Testis (tissue), 2 donors: Measurements from ENCODE around the gene TMEM8B.

Experiments
- POLR2A ChIP-seq: fragments of 450-650 bp; IDR thresholded peaks from one replicate; pipeline ENCODE4 v1.6.1; 2017; ENCODE audit warnings: antibody characterized with exemption, mild to moderate bottlenecking, moderate library complexity
- TF ChIP-seq, protein P1 (sequence below), 3 experiments: fragments of 450-650 bp in 2 of 3; fragments of 200-600 bp in 1 of 3; sonication (generic) in 1 of 3; IDR thresholded peaks; one replicate each; pipeline ENCODE4 v1.5.1; 2016 to 2019; ENCODE audit warnings: antibody characterized with exemption in 3 of 3, mild to moderate bottlenecking in 2 of 3, moderate library complexity in 1 of 3

DNA sequence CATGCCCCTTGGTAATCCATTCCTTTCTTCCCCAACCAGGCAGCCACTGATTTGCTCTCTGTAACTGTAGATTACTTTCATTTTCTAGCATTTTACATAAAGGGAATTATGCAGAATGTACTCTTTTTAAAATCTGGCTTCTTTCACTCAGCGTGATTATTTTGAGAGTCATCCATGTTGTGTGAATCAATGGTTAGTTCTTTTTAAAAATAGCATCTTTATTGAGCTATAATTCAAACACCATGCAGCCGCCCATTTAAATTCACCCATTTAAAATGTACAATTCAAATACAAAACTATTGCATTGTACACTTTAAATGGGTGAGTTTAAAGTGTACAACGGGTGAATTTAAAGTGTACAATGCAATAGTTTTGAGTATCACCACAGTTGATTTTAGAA is 43.5 kb downstream of the TMEM8B start:
- no peak for TF ChIP-seq POLR2A
- TF ChIP-seq, protein P1, sequence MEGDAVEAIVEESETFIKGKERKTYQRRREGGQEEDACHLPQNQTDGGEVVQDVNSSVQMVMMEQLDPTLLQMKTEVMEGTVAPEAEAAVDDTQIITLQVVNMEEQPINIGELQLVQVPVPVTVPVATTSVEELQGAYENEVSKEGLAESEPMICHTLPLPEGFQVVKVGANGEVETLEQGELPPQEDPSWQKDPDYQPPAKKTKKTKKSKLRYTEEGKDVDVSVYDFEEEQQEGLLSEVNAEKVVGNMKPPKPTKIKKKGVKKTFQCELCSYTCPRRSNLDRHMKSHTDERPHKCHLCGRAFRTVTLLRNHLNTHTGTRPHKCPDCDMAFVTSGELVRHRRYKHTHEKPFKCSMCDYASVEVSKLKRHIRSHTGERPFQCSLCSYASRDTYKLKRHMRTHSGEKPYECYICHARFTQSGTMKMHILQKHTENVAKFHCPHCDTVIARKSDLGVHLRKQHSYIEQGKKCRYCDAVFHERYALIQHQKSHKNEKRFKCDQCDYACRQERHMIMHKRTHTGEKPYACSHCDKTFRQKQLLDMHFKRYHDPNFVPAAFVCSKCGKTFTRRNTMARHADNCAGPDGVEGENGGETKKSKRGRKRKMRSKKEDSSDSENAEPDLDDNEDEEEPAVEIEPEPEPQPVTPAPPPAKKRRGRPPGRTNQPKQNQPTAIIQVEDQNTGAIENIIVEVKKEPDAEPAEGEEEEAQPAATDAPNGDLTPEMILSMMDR (IDR thresholded peaks at IDR 0.05): no peak
